GM20000 (cell line): ENCODE data around the gene BACH2.

Source experiments
- DNase-seq: peaks from one replicate; pipeline ENCODE4 v3.0.0; 2012; ENCODE audit warnings: low spot score
- CTCF ChIP-seq: IDR thresholded peaks from 2 replicates; pipeline ENCODE4 v1.5.1; 2012; ENCODE audit warnings: mild to moderate bottlenecking, control low read depth; ENCODE audit errors: extremely low read depth, missing control alignments

Gene BACH2

GRCh38 chr6:90076511-90077415 is 219.9 kb downstream of the BACH2 start:
- no peak for DNase-seq
- TF ChIP-seq CTCF: no peak

GRCh38 chr6:90074161-90074850 is 222.3 kb downstream of the BACH2 start:
- DNase-seq: no peak
- no peak for TF ChIP-seq CTCF

- DNase-seq: no peak
- no peak for TF ChIP-seq CTCF
These were observed 223.6 kb downstream of the BACH2 start for GRCh38 chr6:90072935-90073464.

- no peak for TF ChIP-seq CTCF
- no peak for DNase-seq
These were observed 224.1 kb downstream of the BACH2 start for GRCh38 chr6:90072501-90072900.

DNA sequence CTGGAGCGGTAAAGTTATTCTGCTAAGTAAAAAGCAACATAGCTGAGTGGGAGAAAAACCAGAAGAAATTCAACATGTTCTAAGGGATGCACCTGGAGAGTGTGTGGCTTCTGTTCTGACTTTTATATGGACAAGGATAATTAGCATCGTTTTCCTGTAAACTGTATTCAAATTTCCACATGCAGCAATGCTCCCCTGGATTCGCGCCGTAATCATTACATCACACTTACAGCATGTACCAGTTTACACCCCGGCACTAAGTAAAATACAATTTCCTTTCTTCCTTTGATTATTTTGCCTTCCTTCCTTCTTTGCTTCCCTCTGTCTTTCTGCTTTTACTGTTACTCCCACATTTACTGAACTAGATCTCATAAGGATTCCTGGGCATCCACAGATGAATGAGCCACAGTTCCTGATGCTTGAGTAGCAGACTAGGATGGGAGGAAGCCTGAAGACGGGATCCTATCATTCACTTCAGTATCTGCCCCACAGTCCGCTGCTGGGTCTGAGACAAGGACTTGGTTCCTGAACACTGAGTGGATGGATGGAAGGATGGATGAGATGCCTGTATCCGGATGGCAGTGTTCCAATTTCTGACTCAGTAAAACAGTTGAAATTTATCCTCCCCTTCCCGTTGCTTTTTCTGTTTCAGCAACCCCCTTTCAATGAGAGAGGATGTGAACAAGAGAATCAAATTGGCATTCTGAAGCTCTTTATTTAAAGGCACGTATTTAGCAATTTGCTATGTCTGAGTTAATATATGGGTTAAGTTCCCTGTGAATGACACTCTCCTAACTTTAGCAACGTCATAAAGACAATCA is 227.7 kb downstream of the BACH2 start:
- TF ChIP-seq CTCF: no peak

DNA sequence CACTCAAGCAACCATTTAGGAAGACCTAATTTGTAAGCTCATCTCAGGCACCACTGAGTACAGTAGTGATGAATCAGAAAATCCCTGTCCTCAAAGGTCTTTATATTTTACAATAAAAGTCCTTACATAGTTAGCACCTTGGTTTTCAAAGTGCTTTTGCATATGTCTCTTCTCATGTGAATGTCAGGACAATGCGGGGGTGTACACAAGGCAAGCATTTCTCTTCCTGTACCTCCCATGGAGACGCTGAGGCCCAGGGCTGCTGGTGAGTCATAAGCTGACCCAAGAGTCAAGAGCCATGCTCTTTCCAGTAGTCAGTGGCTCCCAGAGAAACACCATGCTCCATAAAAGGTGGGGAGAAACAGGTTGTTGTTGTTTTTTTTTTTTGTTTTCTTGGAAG is 228.4 kb downstream of the BACH2 start:
- DNase-seq: no peak

More for the DNA sequence above, 227.7 kb downstream of the BACH2 start:
- DNase-seq: no peak

More for the DNA sequence above, 228.4 kb downstream of the BACH2 start:
- TF ChIP-seq CTCF: no peak
